Neural crest cell (in vitro differentiated cells): ENCODE results near the gene CCR6. TPM values are rescaled to one million over a fixed set of nuclear protein-coding genes. Genes with fewer than 3 reads are reported as not detected.
"Not testable (repeated sequence)": the region's sequence is repeated elsewhere in the genome, so short reads cannot be mapped to it uniquely, and the experiment has no call there.

Source experiments
- DNase-seq: peaks from one replicate; pipeline ENCODE4 v3.0.0; 2021; ENCODE audit warnings: low read depth, mixed read lengths, low spot score
- H3K27ac Mint-ChIP-seq: one replicate; pipeline ENCODE4 v1.8.0; 2021; ENCODE audit warnings: mild to moderate bottlenecking, mixed read lengths; ENCODE audit not compliant: unreplicated experiment
- H3K27me3 Mint-ChIP-seq: 2 replicates; pipeline ENCODE4 v1.8.0; 2021; ENCODE audit warnings: low read depth, mild to moderate bottlenecking, mixed read lengths
- H3K36me3 Mint-ChIP-seq: 2 replicates; pipeline ENCODE4 v1.8.0; 2021; ENCODE audit warnings: low read depth, mild to moderate bottlenecking, mixed read lengths
- H3K4me1 Mint-ChIP-seq: 2 replicates; pipeline ENCODE4 v1.8.0; 2021; ENCODE audit warnings: mixed read lengths
- H3K4me3 Mint-ChIP-seq: one replicate; pipeline ENCODE4 v1.8.0; 2021; ENCODE audit warnings: mild to moderate bottlenecking, mixed read lengths
- H3K9me3 Mint-ChIP-seq: 2 replicates; pipeline ENCODE4 v1.8.0; 2021; ENCODE audit warnings: mixed read lengths
- CTCF ChIP-seq: fragments of 200-600 bp; sonication (generic); conservative IDR thresholded peaks from 2 replicates; pipeline ENCODE4 v1.5.0; 2021; ENCODE audit warnings: antibody characterized with exemption, mild to moderate bottlenecking
- total RNA-seq: library from RNA; stranded (reverse); gene quantifications from 2 replicates; pipeline ENCODE4 v1.2.1, GENCODE V29; 2021

The CCR6 gene
- total RNA-seq, 1 donor from 2014 or later = not detected

GRCh38 chr6:167163476-167164011 lies 40.6 kb downstream of the CCR6 start:
- peaks cover 8% of the 10 kb centered on the region for H3K4me1 Mint-ChIP-seq
- peaks cover 2% of the 10 kb centered on the region for H3K27me3 Mint-ChIP-seq
- H3K36me3 Mint-ChIP-seq = no peaks in the 10 kb centered on the region
- no peak overlapping the region for H3K27ac Mint-ChIP-seq
- DNase-seq = no peak
- no peak for TF ChIP-seq CTCF
- H3K9me3 Mint-ChIP-seq = no peaks in the 10 kb centered on the region
- H3K4me3 Mint-ChIP-seq = no peak overlapping the region

DNA sequence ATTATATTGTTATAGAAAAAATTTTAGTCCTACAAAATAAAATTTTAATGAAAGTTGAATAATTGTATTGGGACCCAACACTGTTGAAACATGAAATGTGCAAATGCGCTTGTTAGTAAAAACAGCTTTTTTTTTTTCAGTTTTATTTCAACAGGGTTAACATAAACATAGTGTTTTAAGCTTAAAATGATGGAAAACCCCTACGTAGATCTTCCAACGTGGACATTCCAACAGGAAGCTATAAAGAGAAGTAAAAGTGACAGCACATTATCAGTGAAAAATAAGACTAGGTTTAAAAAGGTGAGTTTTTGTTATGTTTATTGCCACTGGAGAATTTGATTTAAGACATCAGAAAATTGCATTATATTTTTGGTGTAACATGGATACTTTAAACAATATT lies 41.4 kb downstream of the CCR6 start:
- no peak for DNase-seq
- H3K36me3 Mint-ChIP-seq = no peaks in the 10 kb centered on the region
- H3K27ac Mint-ChIP-seq = no peak overlapping the region
- no peaks in the 10 kb centered on the region for H3K9me3 Mint-ChIP-seq
- H3K27me3 Mint-ChIP-seq = peaks cover 2% of the 10 kb centered on the region
- TF ChIP-seq CTCF = no peak
- H3K4me1 Mint-ChIP-seq = peaks cover 8% of the 10 kb centered on the region
- no peak overlapping the region for H3K4me3 Mint-ChIP-seq

DNA sequence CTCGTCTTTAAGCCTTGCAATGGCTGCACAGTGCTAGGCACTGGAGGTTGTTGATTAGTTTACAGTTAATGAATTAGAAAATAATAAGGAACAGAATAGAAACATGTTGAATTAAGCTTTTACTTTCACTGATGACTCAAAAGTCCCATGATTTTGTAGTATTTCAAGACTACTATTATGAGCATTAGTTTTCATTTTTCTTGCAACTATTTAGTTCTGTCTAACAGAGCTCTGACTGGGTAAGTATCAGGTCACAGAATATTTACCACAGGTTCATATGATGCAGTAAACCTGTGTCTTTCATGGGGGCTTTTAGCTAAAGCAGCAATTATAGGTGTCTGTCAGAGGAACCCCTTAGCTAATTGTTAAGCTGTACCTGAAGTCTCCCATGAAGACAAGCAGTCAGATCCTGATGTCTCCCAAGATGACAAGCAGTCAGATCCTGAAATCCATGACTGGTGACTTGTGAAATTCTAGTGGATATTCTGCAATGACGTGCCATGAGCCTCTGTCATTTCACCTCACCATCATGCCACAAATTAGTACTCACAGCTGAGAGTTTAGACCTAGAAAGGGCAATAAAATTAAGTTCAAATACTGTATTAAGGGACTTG lies 43.1 kb downstream of the CCR6 start:
- DNase-seq = no peak
- TF ChIP-seq CTCF = no peak
- Mint-ChIP-seq H3K9me3 (peaks cover 3% of the 10 kb centered on the region), H3K4me3 (no peak overlapping the region), H3K4me1 (no peaks in the 10 kb centered on the region), H3K27me3 (peaks cover 5% of the 10 kb centered on the region), H3K27ac (no peak overlapping the region), H3K36me3 (no peaks in the 10 kb centered on the region)

- H3K27me3 Mint-ChIP-seq, H3K36me3 Mint-ChIP-seq, H3K4me1 Mint-ChIP-seq, H3K4me3 Mint-ChIP-seq, H3K27ac Mint-ChIP-seq, DNase-seq, H3K9me3 Mint-ChIP-seq: not testable (repeated sequence)
Measured at GRCh38 chr6:167167699-167168098, 44.8 kb downstream of the CCR6 start.

- DNase-seq, H3K4me3 Mint-ChIP-seq, H3K9me3 Mint-ChIP-seq, H3K27me3 Mint-ChIP-seq, H3K27ac Mint-ChIP-seq, H3K4me1 Mint-ChIP-seq, H3K36me3 Mint-ChIP-seq: not testable (repeated sequence)
Measured at GRCh38 chr6:167168296-167168695, 45.4 kb downstream of the CCR6 start.

GRCh38 chr6:167169867-167170266 lies 47.0 kb downstream of the CCR6 start:
- not testable (repeated sequence) for H3K27me3 Mint-ChIP-seq, H3K4me3 Mint-ChIP-seq, H3K36me3 Mint-ChIP-seq, H3K9me3 Mint-ChIP-seq, DNase-seq, H3K4me1 Mint-ChIP-seq
- peak overlapping the region; percentile 96 for H3K27ac Mint-ChIP-seq

DNA sequence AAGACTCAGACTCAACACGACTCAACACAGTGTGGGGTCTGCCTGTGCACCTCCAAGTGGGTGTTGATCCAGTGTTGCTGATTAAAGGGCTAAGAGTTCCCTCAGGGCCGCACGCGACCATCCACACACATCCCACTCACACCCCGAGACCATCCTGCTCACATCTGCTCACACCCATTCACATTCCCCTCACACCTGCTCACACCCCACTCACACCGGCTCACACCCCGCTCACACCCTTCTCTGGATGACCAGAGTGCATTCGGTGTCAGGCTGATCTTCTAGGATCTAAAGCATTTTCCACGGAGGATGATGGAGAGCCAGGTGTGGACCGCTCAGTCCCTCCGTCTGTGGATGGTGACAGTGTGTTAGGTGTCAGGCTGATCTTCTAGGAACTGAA lies 48.4 kb downstream of the CCR6 start:
- not testable (repeated sequence) for H3K36me3 Mint-ChIP-seq, H3K9me3 Mint-ChIP-seq, H3K27me3 Mint-ChIP-seq, H3K4me3 Mint-ChIP-seq, DNase-seq, H3K4me1 Mint-ChIP-seq
- H3K27ac Mint-ChIP-seq = peak overlapping the region; percentile 27

- H3K9me3 Mint-ChIP-seq, H3K27ac Mint-ChIP-seq, H3K36me3 Mint-ChIP-seq, H3K27me3 Mint-ChIP-seq, H3K4me1 Mint-ChIP-seq, H3K4me3 Mint-ChIP-seq, DNase-seq: not testable (repeated sequence)
Measured at GRCh38 chr6:167172011-167172410, 49.1 kb downstream of the CCR6 start.

GRCh38 chr6:167177271-167177670 lies 54.4 kb downstream of the CCR6 start:
- H3K9me3 Mint-ChIP-seq, H3K4me1 Mint-ChIP-seq, H3K4me3 Mint-ChIP-seq, H3K36me3 Mint-ChIP-seq, H3K27me3 Mint-ChIP-seq, H3K27ac Mint-ChIP-seq, DNase-seq: not testable (repeated sequence)

- not testable (repeated sequence) for H3K27ac Mint-ChIP-seq, H3K9me3 Mint-ChIP-seq, H3K4me3 Mint-ChIP-seq, H3K4me1 Mint-ChIP-seq, DNase-seq, H3K36me3 Mint-ChIP-seq, H3K27me3 Mint-ChIP-seq
Measured at GRCh38 chr6:167178896-167179655, 56.2 kb downstream of the CCR6 start.

DNA sequence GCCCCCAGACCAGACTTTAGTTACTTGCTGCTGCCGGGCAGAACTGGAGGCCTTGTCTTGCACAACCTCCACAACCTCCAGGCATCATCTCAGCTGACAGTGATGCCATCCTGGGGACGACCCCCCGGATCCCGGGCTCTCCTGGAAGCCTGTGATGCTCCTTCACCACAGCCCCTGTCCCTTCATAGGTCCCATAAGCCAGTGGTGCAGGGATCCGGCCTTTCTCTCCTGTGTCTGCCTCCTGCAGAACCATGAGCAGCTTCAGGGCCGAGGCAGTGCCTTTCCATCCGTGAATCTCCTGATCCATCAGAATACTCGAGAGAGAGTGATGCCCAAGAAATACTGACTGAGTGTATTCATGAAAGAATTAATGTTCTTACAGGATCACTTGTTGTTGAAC lies 57.2 kb downstream of the CCR6 start:
- H3K36me3 Mint-ChIP-seq, H3K4me3 Mint-ChIP-seq, H3K4me1 Mint-ChIP-seq, H3K27me3 Mint-ChIP-seq, H3K9me3 Mint-ChIP-seq, DNase-seq, H3K27ac Mint-ChIP-seq: not testable (repeated sequence)
